D721Med (cell line): ENCODE data around the gene TTC28.
"Not testable (repeated sequence)": the region's sequence is repeated elsewhere in the genome, so short reads cannot be mapped to it uniquely, and the experiment has no call there.

ENCODE experiments used
- DNase-seq: peaks from one replicate; pipeline ENCODE4 v3.0.0; 2011; ENCODE audit warnings: low spot score; ENCODE audit not compliant: insufficient read length
- FAIRE-seq: peaks from 2 replicates; lab custom pipeline; 2011; peaks lifted over from hg19 to GRCh38; lab: Jason Lieb, UNC
- CTCF ChIP-seq: IDR thresholded peaks from 2 replicates; pipeline ENCODE4 v1.5.1; 2012; ENCODE audit warnings: mild to moderate bottlenecking, control low read depth; ENCODE audit not compliant: insufficient read depth; ENCODE audit errors: missing control alignments

The TTC28 gene

GRCh38 chr22:28702891-28703290, 23.3 kb upstream of the TTC28 start:
- DNase-seq (no peak), FAIRE-seq (no peak)
- TF ChIP-seq CTCF, result no peak

GRCh38 chr22:28693041-28693760, 13.6 kb upstream of the TTC28 start:
- DNase-seq, FAIRE-seq: not testable (repeated sequence)

GRCh38 chr22:28689796-28690195, 10.2 kb upstream of the TTC28 start:
- DNase-seq, FAIRE-seq: not testable (repeated sequence)

- FAIRE-seq, result not testable (repeated sequence)
Observed at GRCh38 chr22:28682966-28683365, 3.3 kb upstream of the TTC28 start.

GRCh38 chr22:28680813-28681490, 1.3 kb upstream of the TTC28 start:
- FAIRE-seq, DNase-seq: not testable (repeated sequence)

More at GRCh38 chr22:28682966-28683365, 3.3 kb upstream of the TTC28 start:
- not testable (repeated sequence) for DNase-seq

GRCh38 chr22:28678778-28679610, 646 bp downstream of the TTC28 start:
- not testable (repeated sequence) for DNase-seq

GRCh38 chr22:28678170-28678569, 1.5 kb downstream of the TTC28 start:
- not testable (repeated sequence) for FAIRE-seq, DNase-seq

More at GRCh38 chr22:28678778-28679610, 646 bp downstream of the TTC28 start:
- not testable (repeated sequence) for FAIRE-seq

- FAIRE-seq (no peak), DNase-seq (no peak)
- no peak for TF ChIP-seq CTCF
Observed at GRCh38 chr22:28674121-28674563, 5.5 kb downstream of the TTC28 start.

GRCh38 chr22:28670756-28671155, 8.9 kb downstream of the TTC28 start:
- TF ChIP-seq CTCF, result no peak
- DNase-seq, result no peak
- FAIRE-seq, result no peak

- DNase-seq (no peak), FAIRE-seq (no peak)
- TF ChIP-seq CTCF, result no peak
Observed at GRCh38 chr22:28670161-28670560, 9.5 kb downstream of the TTC28 start.
